HL-60/S4 treated with phorbol 12-myristate 13-acetate at 8.2 ng/mL for 4 days and 3 days (cell line): ENCODE results near the gene TRIM46.
"Not testable (repeated sequence)": the region's sequence is repeated elsewhere in the genome, so short reads cannot be mapped to it uniquely, and the experiment has no call there.

Source experiments
- in situ Hi-C: fragments of 300-500 bp; cut with MboI; formaldehyde crosslinking; loops from 2 replicates; pipeline ENCODE4 v1.15.0; 2022; ENCODE audit warnings: low sequenced_read_pairs

Gene TRIM46

GRCh38 chr1:155220211-155220965, 46.7 kb downstream of the TRIM46 start:
- in situ Hi-C loops, result not testable (repeated sequence)

GRCh38 chr1:155223047-155223446, 49.4 kb downstream of the TRIM46 start:
- in situ Hi-C loops, result no loop called here

- in situ Hi-C loops, result not testable (repeated sequence)
Measured at GRCh38 chr1:155225404-155225759, 51.7 kb downstream of the TRIM46 start.

- in situ Hi-C loops, result no loop called here
Measured at GRCh38 chr1:155226188-155226909, 52.7 kb downstream of the TRIM46 start.

- in situ Hi-C loops, result no loop called here
Measured at GRCh38 chr1:155226910-155227260, 53.2 kb downstream of the TRIM46 start.

GRCh38 chr1:155227261-155228095, 53.8 kb downstream of the TRIM46 start:
- in situ Hi-C loops, result no loop called here

- in situ Hi-C loops, result no loop called here
Measured at GRCh38 chr1:155228096-155228427, 54.4 kb downstream of the TRIM46 start.

GRCh38 chr1:155231302-155231701, 57.7 kb downstream of the TRIM46 start:
- in situ Hi-C loops, result not testable (repeated sequence)

- in situ Hi-C loops, result not testable (repeated sequence)
Measured at GRCh38 chr1:155232001-155232978, 58.6 kb downstream of the TRIM46 start.

GRCh38 chr1:155233502-155233901, 59.9 kb downstream of the TRIM46 start:
- in situ Hi-C loops, result not testable (repeated sequence)
